ENCODE measurements around the gene SNRK. TPM values are rescaled to one million over a fixed set of nuclear protein-coding genes. Genes with fewer than 3 reads are reported as not detected.

SNRK gene
- total RNA-seq, 1 experiment from 2014 or later: 12.0 TPM

DNA sequence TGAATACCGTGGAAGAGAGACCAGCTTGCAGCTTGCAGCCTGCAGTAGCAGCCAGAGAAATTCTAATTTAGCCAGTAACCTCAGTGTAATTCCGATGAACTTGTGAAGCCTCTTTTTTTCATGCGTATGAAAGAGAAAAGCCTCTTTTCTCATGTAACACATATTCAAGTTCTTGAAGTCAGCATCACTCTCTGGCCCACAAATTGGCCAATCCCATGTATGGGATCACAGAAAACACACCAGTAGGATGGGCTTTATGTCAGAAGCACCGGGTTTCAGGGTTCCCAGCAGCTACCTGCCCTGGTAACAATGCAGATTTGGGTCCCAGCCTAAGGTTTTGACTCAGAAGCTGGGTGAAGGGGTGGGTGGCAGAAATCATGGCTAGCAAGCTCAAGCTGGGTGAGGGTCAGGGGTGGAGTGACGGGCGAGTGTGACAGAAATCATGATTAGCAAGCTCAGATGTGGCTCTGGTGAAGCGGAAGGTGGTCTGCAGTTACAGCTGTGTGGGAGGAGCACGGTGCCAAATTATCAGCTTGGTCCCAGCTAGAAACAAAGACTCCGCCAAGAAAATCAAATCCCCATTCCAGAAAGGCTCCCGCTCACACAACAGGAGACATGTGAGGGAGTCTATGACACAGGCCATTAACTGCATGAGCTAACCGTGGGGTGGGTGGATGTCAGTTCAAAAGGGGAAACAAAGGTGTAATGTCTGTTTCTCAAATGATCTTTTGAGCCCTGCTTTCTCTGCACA, 86.6 kb downstream of the SNRK start:
- Histone ChIP-seq H3K23ac (ENCODE audit: insufficient read length, low read depth, low read length) (no peak overlapping the region), H3K79me2 (ENCODE audit: insufficient read depth, low read length) (no peaks in the 10 kb centered on the region), H3K23me2 (ENCODE audit: insufficient read length, low read depth, low read length, poor library complexity, severe bottlenecking) (no peaks in the 10 kb centered on the region), H3K4me2 (ENCODE audit: insufficient read depth, insufficient read length, low read length) (no peak overlapping the region), H4K91ac (ENCODE audit: insufficient read length, low read depth, low read length) (no peak overlapping the region), H2AK5ac (ENCODE audit: insufficient read length, low read length) (no peak overlapping the region), H2BK5ac (ENCODE audit: insufficient read length, low read length) (no peak overlapping the region), H3K56ac (ENCODE audit: insufficient read length, low read depth, low read length) (no peak overlapping the region), H3T11ph (ENCODE audit: low read length) (no peak overlapping the region), H3K18ac (ENCODE audit: insufficient read length, low read depth, low read length) (no peak overlapping the region), H3K14ac (ENCODE audit: insufficient read depth, low read length) (no peak overlapping the region), H2AFZ (ENCODE audit: low read length) (no peak overlapping the region), H3K27ac (ENCODE audit: insufficient read length, low read depth, low read length) (no peak overlapping the region), H3K9ac (ENCODE audit: extremely low read depth, insufficient read length, low read length) (no peak overlapping the region), H4K5ac (ENCODE audit: insufficient read length, low read depth, low read length) (no peak overlapping the region), H4K8ac (replicated peaks; ENCODE audit: insufficient read length, low read depth, low read length) (no peak overlapping the region), H3K4ac (ENCODE audit: low read depth, low read length) (no peak overlapping the region), H3K79me1 (ENCODE audit: insufficient read depth, low read depth, low read length, poor library complexity, severe bottlenecking) (no peaks in the 10 kb centered on the region), H3K27me3 (ENCODE audit: insufficient read depth, low read length) (no peaks in the 10 kb centered on the region), H2BK20ac (ENCODE audit: low read depth, low read length, poor library complexity, severe bottlenecking) (no peak overlapping the region), H3K9me3 (ENCODE audit: control insufficient read depth, low read depth, low read length) (no peaks in the 10 kb centered on the region), H2BK120ac (ENCODE audit: low read depth, low read length, poor library complexity, severe bottlenecking) (no peak overlapping the region), H2BK12ac (ENCODE audit: insufficient read length, low read depth, low read length) (no peak overlapping the region), H2BK15ac (ENCODE audit: low read depth, low read length) (no peak overlapping the region), H4K20me1 (ENCODE audit: control insufficient read depth, insufficient read depth, insufficient read length) (no peaks in the 10 kb centered on the region), H3K4me1 (ENCODE audit: insufficient read depth, low read length) (peaks cover 7% of the 10 kb centered on the region; the same call in 1 of the 2 replicates)
- peaks cover 28 to 31% of the 10 kb centered on the region in 2 experiments for H3K4me1 Mint-ChIP-seq
- H3K36me3 Mint-ChIP-seq (ENCODE audit: insufficient read depth in 1 of 3, low read depth in 3 of 3): no peaks in the 10 kb centered on the region
- no peaks in the 10 kb centered on the region; a peak in 1 of 5 replicates for H3K9me3 Mint-ChIP-seq
- TF ChIP-seq, protein P1, sequence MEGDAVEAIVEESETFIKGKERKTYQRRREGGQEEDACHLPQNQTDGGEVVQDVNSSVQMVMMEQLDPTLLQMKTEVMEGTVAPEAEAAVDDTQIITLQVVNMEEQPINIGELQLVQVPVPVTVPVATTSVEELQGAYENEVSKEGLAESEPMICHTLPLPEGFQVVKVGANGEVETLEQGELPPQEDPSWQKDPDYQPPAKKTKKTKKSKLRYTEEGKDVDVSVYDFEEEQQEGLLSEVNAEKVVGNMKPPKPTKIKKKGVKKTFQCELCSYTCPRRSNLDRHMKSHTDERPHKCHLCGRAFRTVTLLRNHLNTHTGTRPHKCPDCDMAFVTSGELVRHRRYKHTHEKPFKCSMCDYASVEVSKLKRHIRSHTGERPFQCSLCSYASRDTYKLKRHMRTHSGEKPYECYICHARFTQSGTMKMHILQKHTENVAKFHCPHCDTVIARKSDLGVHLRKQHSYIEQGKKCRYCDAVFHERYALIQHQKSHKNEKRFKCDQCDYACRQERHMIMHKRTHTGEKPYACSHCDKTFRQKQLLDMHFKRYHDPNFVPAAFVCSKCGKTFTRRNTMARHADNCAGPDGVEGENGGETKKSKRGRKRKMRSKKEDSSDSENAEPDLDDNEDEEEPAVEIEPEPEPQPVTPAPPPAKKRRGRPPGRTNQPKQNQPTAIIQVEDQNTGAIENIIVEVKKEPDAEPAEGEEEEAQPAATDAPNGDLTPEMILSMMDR (conservative IDR thresholded peaks at IDR 0.05): no peak
- H3K4me3 Mint-ChIP-seq: peak overlapping the region in 1 of 2 experiments; percentile 4; a peak in 1 of 5 replicates
- peak; percentile 66 for DNase-seq
- WGBS (ENCODE audit: extremely low coverage, insufficient read length, low lambda C conversion rate): no CpG with 5 or more reads among the region's 11 CpGs
- peak overlapping the region; percentile 69 to 97 (median 95) for H3K27ac Mint-ChIP-seq
- no peaks in the 10 kb centered on the region for H3K27me3 Mint-ChIP-seq (ENCODE audit: low read depth)
